Inferior parietal cortex (tissue), 1 donor: ENCODE data around the gene HYAL2.

Experiments used
- DNase-seq: peaks from one replicate; pipeline ENCODE4 v3.0.0-alpha.2; 2016; ENCODE audit errors: extremely low spot score

HYAL2 gene

GRCh38 chr3:50330330-50330729 lies 7.8 kb upstream of the HYAL2 start:
- no peak for DNase-seq

- peak; percentile 98 for DNase-seq
Observed at GRCh38 chr3:50327943-50328691, 5.6 kb upstream of the HYAL2 start, which contains the start of gene TUSC2. TSS of gene TUSC2 (minus strand) at chr3:50328223. CDS start at chr3:50328099, 124 bp downstream.

- DNase-seq = no peak
Observed at GRCh38 chr3:50327129-50327528, 4.6 kb upstream of the HYAL2 start.

- no peak for DNase-seq
Observed at GRCh38 chr3:50326182-50326541, 3.6 kb upstream of the HYAL2 start.

GRCh38 chr3:50325497-50326181 lies 3.1 kb upstream of the HYAL2 start:
- no peak for DNase-seq

GRCh38 chr3:50325113-50325480 lies 2.6 kb upstream of the HYAL2 start:
- DNase-seq = no peak

GRCh38 chr3:50324351-50325112 lies 2.0 kb upstream of the HYAL2 start:
- DNase-seq = peak; percentile 73

GRCh38 chr3:50323614-50324199 lies 1.2 kb upstream of the HYAL2 start:
- DNase-seq = no peak

- no peak for DNase-seq
Observed at GRCh38 chr3:50323092-50323600, 601 bp upstream of the HYAL2 start.

- DNase-seq = no peak
Observed at GRCh38 chr3:50322115-50322385, 495 bp downstream of the HYAL2 start.

GRCh38 chr3:50321336-50322114 lies 1.0 kb downstream of the HYAL2 start:
- peak; percentile 82 for DNase-seq

GRCh38 chr3:50320853-50321335 lies 1.7 kb downstream of the HYAL2 start:
- DNase-seq = peak; percentile 72

- DNase-seq = no peak
Observed at GRCh38 chr3:50319894-50320625, 2.5 kb downstream of the HYAL2 start.

- no peak for DNase-seq
Observed at GRCh38 chr3:50319181-50319893, 3.2 kb downstream of the HYAL2 start.

GRCh38 chr3:50318615-50319014 lies 3.9 kb downstream of the HYAL2 start:
- no peak for DNase-seq

GRCh38 chr3:50318163-50318562 lies 4.4 kb downstream of the HYAL2 start:
- no peak for DNase-seq

GRCh38 chr3:50317300-50317699 lies 5.2 kb downstream of the HYAL2 start:
- no peak for DNase-seq

- DNase-seq = no peak
Observed at GRCh38 chr3:50316657-50317242, 5.8 kb downstream of the HYAL2 start.

GRCh38 chr3:50314816-50315215 lies 7.7 kb downstream of the HYAL2 start:
- DNase-seq = no peak

GRCh38 chr3:50314342-50314741 lies 8.2 kb downstream of the HYAL2 start:
- DNase-seq = no peak
